PC-3 (cell line): ENCODE data around the gene CXCR3.

ENCODE experiments used
- CTCF ChIP-seq: fragments of 300-600 bp; sonication (generic); conservative IDR thresholded peaks from 2 replicates; pipeline ENCODE4 v1.5.1; 2017; ENCODE audit warnings: antibody characterized with exemption, low read depth, mild to moderate bottlenecking, low read length
- EZH2 ChIP-seq: fragments of 300-600 bp; sonication (generic); IDR thresholded peaks from one replicate; pipeline ENCODE4 v1.6.1; 2017; ENCODE audit warnings: antibody characterized with exemption, mild to moderate bottlenecking, low read length; ENCODE audit not compliant: unreplicated experiment
- EZH2phosphoT487 ChIP-seq: fragments of 300-600 bp; sonication (generic); IDR thresholded peaks from 2 replicates; pipeline ENCODE4 v1.6.1; 2018; ENCODE audit warnings: mild to moderate bottlenecking, antibody characterized with exemption, low read length, borderline replicate concordance

- TF ChIP-seq CTCF (no peak), EZH2phosphoT487 (no peak), EZH2 (no peak)
These were observed 16.1 kb upstream of the CXCR3 start for GRCh38 chrX:71634366-71634765.
